Measurements from ENCODE around the gene OSER1.

The OSER1 gene

GRCh38 chr20:44159125-44159524 is 51.4 kb downstream of the OSER1 start:
- no peak for DNase-seq
- in situ Hi-C loops (cut with HindIII; ENCODE audit: low pct_ligation_motif_present, low pct_unique_long_range_greater_than_20kb, low sequenced_read_pairs), result no loop called here

GRCh38 chr20:44157061-44157460 is 53.5 kb downstream of the OSER1 start:
- in situ Hi-C loops (cut with HindIII; ENCODE audit: low pct_ligation_motif_present, low pct_unique_long_range_greater_than_20kb, low sequenced_read_pairs), result no loop called here
- DNase-seq, result no peak

GRCh38 chr20:44154521-44155001 is 56.0 kb downstream of the OSER1 start:
- DNase-seq, result no peak
- in situ Hi-C loops (cut with HindIII; ENCODE audit: low pct_ligation_motif_present, low pct_unique_long_range_greater_than_20kb, low sequenced_read_pairs), result no loop called here

GRCh38 chr20:44153636-44154043 is 56.9 kb downstream of the OSER1 start:
- in situ Hi-C loops (cut with HindIII; ENCODE audit: low pct_ligation_motif_present, low pct_unique_long_range_greater_than_20kb, low sequenced_read_pairs), result no loop called here
- DNase-seq, result no peak

- in situ Hi-C loops (cut with HindIII; ENCODE audit: low pct_ligation_motif_present, low pct_unique_long_range_greater_than_20kb, low sequenced_read_pairs), result no loop called here
- DNase-seq, result no peak
These were observed 58.8 kb downstream of the OSER1 start for GRCh38 chr20:44151621-44152416.

- in situ Hi-C loops (cut with HindIII; ENCODE audit: low pct_ligation_motif_present, low pct_unique_long_range_greater_than_20kb, low sequenced_read_pairs), result no loop called here
- no peak for DNase-seq
These were observed 64.3 kb downstream of the OSER1 start for GRCh38 chr20:44146272-44146671.

Data from ACHN (cell line).